IMR-90 (cell line): ENCODE measurements around the gene CMSS1. TPM values are rescaled to one million over a fixed set of nuclear protein-coding genes. Genes with fewer than 3 reads are reported as not detected.
A peak's percentile ranks its signal among the peaks of the same experiment; 100 is the strongest.

Source experiments
- ATAC-seq: fragments of 200-7000 bp; cut with Tn5 transposase; 2 replicates; pipeline ENCODE4 v1.9.1; 2020; ENCODE audit warnings: low read depth, mild to moderate bottlenecking, moderate library complexity
- BruUV-seq: library from RNA; stranded (reverse); fragments of 400-500 nt; replicated peaks from 2 replicates; lab custom pipeline; 2021; lab: Mats Ljungman, UMichigan
- CTCF ChIA-PET: fragments of 300-600 bp; formaldehyde crosslinking; extraction: SDS; loops from one replicate; lab custom pipeline; 2021; ENCODE audit warnings: antibody characterized with exemption; lab: Yijun Ruan, JAX
- POLR2A ChIA-PET: fragments of 300-600 bp; sonication (Branson Sonifier 250); formaldehyde crosslinking; loops from one replicate; lab custom pipeline; 2022; ENCODE audit warnings: antibody characterized with exemption; ENCODE audit not compliant: unreplicated experiment; lab: Charles Lee
- DNase-seq: peaks from one replicate; pipeline ENCODE4 v3.0.0; 2013
- H2AFZ ChIP-seq: replicated peaks from 2 replicates; pipeline ENCODE3; 2013; ENCODE audit warnings: low read length, mild to moderate bottlenecking; ENCODE audit not compliant: poor library complexity
- H2AK5ac ChIP-seq: 2 replicates; pipeline ENCODE4 v1.6.1; 2013; ENCODE audit warnings: low read depth, low read length, inconsistent platforms
- H2AK9ac ChIP-seq: replicated peaks from 2 replicates; pipeline ENCODE3; 2013; ENCODE audit warnings: mild to moderate bottlenecking, low read depth, low read length, moderate library complexity; ENCODE audit not compliant: poor library complexity
- H2BK120ac ChIP-seq: 2 replicates; pipeline ENCODE4 v1.6.1; 2013; ENCODE audit warnings: low read depth, low read length, inconsistent platforms
- H2BK15ac ChIP-seq: 3 replicates; pipeline ENCODE4 v1.6.1; 2013; ENCODE audit warnings: low read depth, low read length, inconsistent platforms
- H2BK20ac ChIP-seq: 2 replicates; pipeline ENCODE4 v1.6.1; 2013; ENCODE audit warnings: low read depth, mild to moderate bottlenecking, inconsistent platforms, low read length, moderate library complexity
- H2BK5ac ChIP-seq: 2 replicates; pipeline ENCODE4 v1.6.1; 2013; ENCODE audit warnings: mild to moderate bottlenecking, low read depth, low read length, inconsistent platforms; ENCODE audit not compliant: poor library complexity, severe bottlenecking
- H3K14ac ChIP-seq: replicated peaks from 2 replicates; pipeline ENCODE4 v1.6.1; 2013; ENCODE audit warnings: low read depth, low read length, inconsistent platforms
- H3K18ac ChIP-seq: 2 replicates; pipeline ENCODE4 v1.6.1; 2013; ENCODE audit warnings: low read depth, low read length, control low read depth
- H3K23ac ChIP-seq: 2 replicates; pipeline ENCODE4 v1.6.1; 2013; ENCODE audit warnings: low read depth, low read length, inconsistent platforms
- H3K27ac ChIP-seq: 2 replicates; pipeline ENCODE4 v1.5.1; 2013; ENCODE audit warnings: mild to moderate bottlenecking, control low read depth, low read length; ENCODE audit not compliant: insufficient read depth
- H3K27me3 ChIP-seq: 2 replicates; pipeline ENCODE4 v1.6.1; 2013; ENCODE audit warnings: low read length; ENCODE audit not compliant: control insufficient read depth, insufficient read depth
- H3K36me3 ChIP-seq: 2 replicates; pipeline ENCODE4 v1.6.1; 2013; ENCODE audit warnings: low read length, mixed read lengths; ENCODE audit not compliant: control insufficient read depth, insufficient read depth
- H3K4ac ChIP-seq: 2 replicates; pipeline ENCODE4 v1.6.1; 2013; ENCODE audit warnings: low read depth, low read length, inconsistent platforms
- H3K4me1 ChIP-seq: 2 replicates; pipeline ENCODE4 v1.6.1; 2013; ENCODE audit warnings: low read length, mixed read lengths; ENCODE audit not compliant: control insufficient read depth, insufficient read depth
- H3K4me2 ChIP-seq: 2 replicates; pipeline ENCODE4 v1.6.1; 2013; ENCODE audit warnings: low read depth, mild to moderate bottlenecking, control low read depth, low read length, moderate library complexity
- H3K4me3 ChIP-seq: 2 replicates; pipeline ENCODE4 v1.5.1; 2013; ENCODE audit warnings: low read depth, mild to moderate bottlenecking, control low read depth, low read length, moderate library complexity; ENCODE audit not compliant: insufficient read depth
- H3K56ac ChIP-seq: 2 replicates; pipeline ENCODE4 v1.6.1; 2013; ENCODE audit warnings: low read length, inconsistent platforms; ENCODE audit not compliant: insufficient read depth; ENCODE audit errors: extremely low read depth
- H3K79me1 ChIP-seq, 2 experiments: 2 replicates each; pipeline ENCODE4 v1.6.1; 2013; ENCODE audit warnings: low read length in 2 of 2, inconsistent platforms in 1 of 2, low read depth in 1 of 2
- H3K9ac ChIP-seq: 2 replicates; pipeline ENCODE4 v1.6.1; 2013; ENCODE audit warnings: low read depth, low read length, control low read depth
- H3K9me1 ChIP-seq: 2 replicates; pipeline ENCODE4 v1.6.1; 2013; ENCODE audit warnings: low read length, inconsistent platforms; ENCODE audit not compliant: insufficient read depth
- H3K9me3 ChIP-seq: 2 replicates; pipeline ENCODE4 v1.6.1; 2013; ENCODE audit warnings: low read length; ENCODE audit not compliant: control insufficient read depth, insufficient read depth
- H4K20me1 ChIP-seq: 2 replicates; pipeline ENCODE4 v1.6.1; 2013; ENCODE audit warnings: low read length, inconsistent platforms; ENCODE audit not compliant: insufficient read depth
- H4K5ac ChIP-seq: 2 replicates; pipeline ENCODE4 v1.6.1; 2013; ENCODE audit warnings: mild to moderate bottlenecking, low read depth, low read length, control low read depth
- H4K8ac ChIP-seq, 2 experiments: 2 replicates each; pipeline ENCODE4 v1.6.1; 2013; ENCODE audit warnings: low read depth in 2 of 2, low read length in 2 of 2, control low read depth in 1 of 2, inconsistent platforms in 1 of 2
- H4K91ac ChIP-seq: 2 replicates; pipeline ENCODE4 v1.6.1; 2013; ENCODE audit warnings: low read depth, low read length, inconsistent platforms; ENCODE audit not compliant: insufficient read depth
- BHLHE40 ChIP-seq: fragments of 150-350 bp; IDR thresholded peaks from 2 replicates; pipeline ENCODE4 v1.6.1; 2016; ENCODE audit warnings: mild to moderate bottlenecking, low read depth, low read length
- CEBPB ChIP-seq: IDR thresholded peaks from 2 replicates; pipeline ENCODE4 v1.6.1; 2012; ENCODE audit warnings: low read depth, low read length, improper control_type of control experiment
- ELK1 ChIP-seq: fragments of 150-350 bp; IDR thresholded peaks from 2 replicates; pipeline ENCODE4 v1.6.1; 2016; ENCODE audit warnings: low read depth, mild to moderate bottlenecking, low read length, moderate library complexity, borderline replicate concordance
- MAFK ChIP-seq: IDR thresholded peaks from 2 replicates; pipeline ENCODE4 v1.6.1; 2012; ENCODE audit warnings: low read depth, low read length, improper control_type of control experiment
- NFE2L2 ChIP-seq: fragments of 150-350 bp; IDR thresholded peaks from 2 replicates; pipeline ENCODE4 v1.6.1; 2016; ENCODE audit warnings: low read depth, mild to moderate bottlenecking, low read length
- RAD21 ChIP-seq: IDR thresholded peaks from 2 replicates; pipeline ENCODE4 v1.6.1; 2012; ENCODE audit warnings: low read length, improper control_type of control experiment
- dilution Hi-C: fragments of 300-500 bp; cut with HindIII; formaldehyde crosslinking; loops from one replicate; pipeline ENCODE4 v1.14.3; 2018; ENCODE audit warnings: low sequenced_read_pairs; ENCODE audit not compliant: unreplicated experiment
- in situ Hi-C: fragments of 300-500 bp; cut with MboI; formaldehyde crosslinking; loops from 3 replicates; pipeline ENCODE4 v1.14.3; 2019; ENCODE audit warnings: low sequenced_read_pairs, inconsistent platforms, mixed read lengths
- intact Hi-C: fragments of 100-400 bp; cut with micrococcal nuclease; formaldehyde crosslinking; loops from 2 replicates; pipeline ENCODE4 v1.10.0; 2022
- polyA plus RNA-seq, 3 experiments: library from polyadenylated mRNA; depleted of rRNA; stranded (reverse); fragments of >200 nt; gene quantifications; 2 replicates each; pipeline ENCODE4 v1.2.3, GENCODE V29; 2012; ENCODE audit warnings: low replicate concordance in 1 of 3
- total RNA-seq: library from RNA; depleted of rRNA; stranded (reverse); fragments of >200 nt; gene quantifications from 2 replicates; pipeline ENCODE4 v1.2.3, GENCODE V29; 2012

The CMSS1 gene
- total and polyA plus RNA-seq, 2 of the 4 experiments (the other 2 are of a cell fraction), result 12.5 to 13.6 TPM

DNA sequence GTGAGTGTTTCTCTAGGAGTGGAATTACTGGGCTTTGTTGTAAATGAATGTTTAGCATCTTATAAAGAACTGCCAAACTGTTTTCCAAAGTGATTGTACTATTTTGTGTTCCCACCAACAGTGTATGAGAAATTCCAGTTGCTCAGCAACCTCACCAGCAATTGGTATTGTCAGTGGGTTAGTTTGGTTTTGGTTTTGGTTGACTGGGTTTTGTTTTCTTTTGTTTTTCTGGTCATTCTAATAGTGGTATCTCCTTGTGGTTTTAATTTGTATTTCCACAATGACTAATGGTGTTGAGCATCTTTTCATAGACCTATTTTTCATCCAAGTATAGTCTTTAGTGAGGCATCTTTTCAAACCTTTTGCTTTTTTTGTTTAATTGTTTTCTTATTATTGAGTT lies 269.5 kb downstream of the CMSS1 start:
- no peak overlapping the region for H4K91ac ChIP-seq
- no peak overlapping the region for H2BK20ac ChIP-seq
- no peaks in the 10 kb centered on the region for H4K20me1 ChIP-seq
- no peak overlapping the region for H3K4me3 ChIP-seq
- ChIA-PET CTCF (interaction anchor here (0.7 kb wide), 1 partner anchor 22 kb away, joined by 3 read pairs; no protein-coding TSS in a partner anchor), POLR2A (no interaction called here)
- H3K4me2 ChIP-seq, result no peak overlapping the region
- intact Hi-C loops, result no loop called here
- H3K9me3 ChIP-seq, result no peaks in the 10 kb centered on the region
- no peak overlapping the region for H3K27ac ChIP-seq
- H2BK15ac ChIP-seq, result 0 out of 3 replicates have a peak overlapping the region, but pooled peaks have one; percentile 55
- H4K8ac ChIP-seq, result no peak overlapping the region; a peak in 1 of 4 replicates
- 0 out of 2 replicates have a peak overlapping the region, but pooled peaks have one; percentile 5 for H3K14ac ChIP-seq
- no peaks in the 10 kb centered on the region for H3K36me3 ChIP-seq
- no peak overlapping the region for H2BK5ac ChIP-seq
- BruUV-seq, result no TSS peak
- TF ChIP-seq MAFK (no peak), NFE2L2 (no peak), RAD21 (no peak), CEBPB (no peak), ELK1 (no peak), BHLHE40 (no peak)
- no peak overlapping the region; the same call in 1 of the 2 replicates for H2BK120ac ChIP-seq
- in situ Hi-C loops, result no loop called here
- H3K27me3 ChIP-seq, result no peaks in the 10 kb centered on the region
- H3K79me1 ChIP-seq, result 0 out of 4 replicates have a peak, but pooled peaks cover 0 to 4% of the 10 kb centered on the region in 2 experiments
- H3K4me1 ChIP-seq, result peaks cover 14% of the 10 kb centered on the region
- peaks cover 7% of the 10 kb centered on the region; the same call in 1 of the 2 replicates for H3K9me1 ChIP-seq
- H2AK9ac ChIP-seq, result no peak overlapping the region
- H3K18ac ChIP-seq, result peak overlapping the region; percentile 66; the same call in 1 of the 2 replicates
- no peak overlapping the region for H2AFZ ChIP-seq
- H3K4ac ChIP-seq, result no peak overlapping the region; the same call in 1 of the 2 replicates
- H3K56ac ChIP-seq, result no peak overlapping the region; the same call in 1 of the 2 replicates
- no peak overlapping the region for H3K9ac ChIP-seq
- H2AK5ac ChIP-seq, result no peak overlapping the region
- H4K5ac ChIP-seq, result no peak overlapping the region
- ATAC-seq (no peak), DNase-seq (peak; percentile 45)
- no peak overlapping the region for H3K23ac ChIP-seq
- dilution Hi-C loops, result no loop called here
